Measurements from ENCODE around the gene NKAPD1.
"Not testable (repeated sequence)": the region's sequence is repeated elsewhere in the genome, so short reads cannot be mapped to it uniquely, and the experiment has no call there.

The NKAPD1 gene

DNA sequence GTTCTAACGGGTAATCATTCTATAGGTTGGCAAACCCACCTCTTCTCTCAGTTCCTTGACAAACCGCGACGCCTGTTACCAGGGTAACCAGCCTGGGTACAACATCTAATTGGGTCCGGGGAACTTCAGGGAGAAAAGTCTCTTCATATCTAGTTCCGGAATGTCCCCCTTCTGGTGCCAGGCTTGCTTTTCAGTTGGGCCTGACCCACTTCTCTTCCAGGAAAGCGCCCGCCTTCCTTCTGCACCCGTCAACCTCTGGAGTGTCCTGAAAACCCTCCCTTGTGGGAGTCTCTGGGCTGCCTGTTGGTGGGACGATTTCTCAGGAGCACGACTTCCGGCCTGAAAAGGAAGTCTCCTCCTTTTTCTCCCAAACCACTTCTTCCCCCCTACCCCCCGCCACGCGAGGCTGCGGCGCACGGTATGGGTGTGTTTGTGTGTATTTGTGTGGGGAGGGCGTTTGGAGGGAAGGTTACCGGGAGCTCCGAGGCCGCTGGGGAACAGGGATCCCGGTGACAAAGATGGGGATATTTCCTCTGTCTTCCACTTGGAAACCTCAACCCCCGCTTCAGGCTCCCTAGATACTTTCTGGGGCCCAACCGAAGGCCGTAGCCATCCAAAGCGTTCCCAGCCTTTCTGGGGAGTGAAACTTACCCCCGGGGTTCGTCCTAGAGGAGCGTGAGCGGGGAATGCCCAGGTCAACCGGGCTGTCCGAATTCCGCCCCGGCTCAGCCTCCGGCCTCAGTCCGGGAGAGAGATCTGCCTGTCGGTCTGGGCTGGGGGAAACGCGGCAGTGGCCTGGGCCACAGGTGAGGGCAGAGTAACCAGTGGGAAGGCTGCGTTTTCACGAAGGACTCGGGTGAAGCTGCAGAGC, at the start of gene NKAPD1, which contains the start of gene PIH1D2:
TSS of gene NKAPD1 (plus strand) at position 359 of the 871 bp plus-strand sequence. CDS start 1,276 bp downstream, outside the sequence.
TSS of gene PIH1D2 (minus strand) at position 77 of the 871 bp plus-strand sequence. CDS start 843 bp downstream, outside the sequence.
- peak; percentile 55 to 68 for DNase-seq (ENCODE audit: low read depth in 2 of 2)

- DNase-seq (ENCODE audit: low read depth in 2 of 2), result peak; percentile 77 to 80
Observed at GRCh38 chr11:112024773-112025678, 49.1 kb upstream of the NKAPD1 start, which contains the start of gene DLAT. TSS of gene DLAT (plus strand) at chr11:112025408. CDS start at chr11:112025473, 65 bp downstream.

DNA sequence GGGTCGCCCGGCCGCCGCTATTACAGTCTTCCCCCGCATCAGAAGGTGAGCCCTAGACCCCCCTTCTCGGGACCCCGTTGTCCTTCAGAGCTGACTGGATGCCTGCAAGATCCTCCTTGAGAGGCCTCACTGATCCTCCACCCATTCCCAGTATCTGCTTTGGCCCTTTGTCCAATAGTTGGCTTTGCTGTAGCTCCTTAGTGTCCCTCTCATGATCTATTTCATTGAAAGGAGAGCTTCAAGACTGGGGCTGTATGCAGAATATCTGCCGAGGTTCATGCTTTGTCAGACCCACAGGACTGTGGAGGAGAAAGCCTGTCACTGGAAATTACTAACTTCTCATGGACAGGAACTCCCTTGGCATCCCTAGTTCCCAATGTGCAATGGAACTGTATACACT, 48.4 kb upstream of the NKAPD1 start:
- DNase-seq (ENCODE audit: low read depth in 2 of 2), result no peak

DNA sequence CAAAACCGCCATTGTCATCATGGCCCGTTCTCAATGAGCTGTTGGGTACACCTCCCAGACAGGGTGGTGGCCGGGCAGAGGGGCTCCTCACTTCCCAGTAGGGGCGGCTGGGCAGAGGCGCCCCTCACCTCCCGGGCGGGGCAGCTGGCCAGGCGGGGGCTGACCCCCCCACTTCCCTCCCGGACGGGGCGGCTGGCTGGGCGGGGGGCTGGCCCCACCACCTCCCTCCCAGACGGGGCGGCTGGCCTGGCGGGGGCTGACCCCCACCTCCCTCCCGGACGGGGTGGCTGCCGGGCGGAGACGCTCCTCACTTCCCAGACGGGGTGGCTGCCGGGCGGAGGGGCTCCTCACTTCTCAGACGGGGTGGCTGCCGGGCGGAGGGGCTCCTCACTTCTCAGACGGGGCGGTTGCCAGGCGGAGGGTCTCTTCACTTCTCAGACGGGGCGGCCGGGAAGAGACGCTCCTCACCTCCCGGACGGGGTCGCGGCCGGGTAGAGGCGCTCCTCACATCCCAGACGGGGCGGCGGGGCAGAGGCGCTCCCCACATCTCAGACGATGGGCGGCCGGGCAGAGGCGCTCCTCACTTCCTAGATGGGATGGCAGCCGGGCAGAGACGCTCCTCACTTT, 47.2 kb upstream of the NKAPD1 start:
- DNase-seq (ENCODE audit: low read depth in 2 of 2), result not testable (repeated sequence)

DNA sequence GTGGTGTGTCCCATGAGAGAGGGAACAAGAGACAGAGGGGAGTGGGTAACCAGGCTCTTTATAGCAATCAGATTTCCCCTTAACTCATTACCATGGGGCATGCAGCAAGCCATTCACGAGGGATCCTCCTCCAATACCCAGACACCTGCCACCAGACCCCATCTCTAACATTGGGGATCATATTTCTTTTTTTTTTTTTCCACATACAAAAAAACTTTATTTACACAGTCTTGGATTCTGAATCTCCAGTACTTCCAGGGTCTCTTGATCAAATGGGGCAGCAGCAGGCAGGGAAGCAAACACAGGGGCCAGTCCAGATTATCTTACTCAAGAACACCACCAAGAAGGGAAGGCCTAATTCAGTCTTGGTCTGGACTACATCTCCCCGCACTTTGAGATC, 44.6 kb upstream of the NKAPD1 start:
- no peak for DNase-seq (ENCODE audit: low read depth in 2 of 2)

GRCh38 chr11:112033902-112034301, 40.2 kb upstream of the NKAPD1 start:
- no peak for DNase-seq (ENCODE audit: low read depth in 2 of 2)

- no peak for DNase-seq (ENCODE audit: low read depth in 2 of 2)
Observed at GRCh38 chr11:112037527-112037926, 36.6 kb upstream of the NKAPD1 start.

DNA sequence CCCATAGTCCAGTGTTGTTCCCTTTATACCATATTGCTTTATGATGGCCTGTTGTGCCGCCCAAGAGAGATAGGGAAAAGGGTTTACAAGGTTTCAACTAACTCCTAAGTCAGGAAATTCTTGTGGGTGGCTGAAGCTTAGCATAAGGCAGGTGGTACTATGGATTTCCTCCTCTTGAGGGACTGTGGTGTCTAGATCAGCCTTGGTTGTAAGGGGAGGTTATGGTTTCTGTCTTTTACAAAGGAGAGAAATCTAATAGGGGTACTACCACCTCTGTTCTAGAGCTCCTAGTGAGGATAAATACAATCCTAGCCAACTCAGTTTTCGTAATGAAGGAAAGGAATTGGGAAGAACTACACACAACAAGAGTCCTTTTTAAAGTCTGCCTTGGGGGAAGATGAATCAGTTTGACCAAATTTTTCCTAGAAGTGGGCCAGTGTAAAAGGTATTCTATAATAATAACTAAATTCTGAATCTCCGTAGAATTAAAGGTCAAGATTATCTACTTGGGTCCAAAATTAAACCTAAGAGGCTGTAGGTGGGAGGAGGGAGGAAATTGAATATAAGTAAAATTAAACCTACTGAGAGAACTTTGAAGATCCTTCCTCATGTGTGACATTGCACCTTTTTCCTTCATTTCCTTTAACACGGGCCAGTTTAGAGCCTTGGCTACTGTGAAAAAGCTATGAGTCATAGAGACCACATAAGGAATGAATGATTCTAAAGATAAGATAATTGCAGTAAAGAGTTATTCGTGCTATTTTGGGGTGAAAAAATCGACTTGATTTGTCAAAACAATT, 31.7 kb upstream of the NKAPD1 start:
- no peak for DNase-seq (ENCODE audit: low read depth in 2 of 2)

GRCh38 chr11:112042961-112043304, 31.2 kb upstream of the NKAPD1 start:
- no peak for DNase-seq (ENCODE audit: low read depth in 2 of 2)

DNA sequence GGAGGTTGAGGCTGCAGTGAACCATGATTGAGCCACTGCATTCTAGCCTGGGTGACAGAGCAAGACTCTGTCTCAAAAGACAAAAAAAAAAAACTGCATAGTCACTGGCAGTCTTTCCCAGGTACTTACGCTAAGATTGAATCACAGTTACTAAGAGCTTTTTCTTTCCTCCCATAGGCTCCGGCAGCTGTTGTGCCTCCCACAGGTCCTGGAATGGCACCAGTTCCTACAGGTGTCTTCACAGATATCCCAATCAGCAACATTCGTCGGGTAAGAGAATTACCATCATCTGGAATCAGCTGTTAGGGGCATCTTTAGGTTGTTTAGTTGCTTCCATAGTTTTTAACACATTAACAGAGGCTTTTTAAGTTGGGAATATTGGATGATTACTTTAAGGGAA, 29.1 kb upstream of the NKAPD1 start:
- no peak for DNase-seq (ENCODE audit: low read depth in 2 of 2)

GRCh38 chr11:112046647-112047046, 27.5 kb upstream of the NKAPD1 start:
- DNase-seq (ENCODE audit: low read depth in 2 of 2), result not testable (repeated sequence)

- not testable (repeated sequence) for DNase-seq (ENCODE audit: low read depth in 2 of 2)
Observed at GRCh38 chr11:112048256-112048655, 25.8 kb upstream of the NKAPD1 start.

DNA sequence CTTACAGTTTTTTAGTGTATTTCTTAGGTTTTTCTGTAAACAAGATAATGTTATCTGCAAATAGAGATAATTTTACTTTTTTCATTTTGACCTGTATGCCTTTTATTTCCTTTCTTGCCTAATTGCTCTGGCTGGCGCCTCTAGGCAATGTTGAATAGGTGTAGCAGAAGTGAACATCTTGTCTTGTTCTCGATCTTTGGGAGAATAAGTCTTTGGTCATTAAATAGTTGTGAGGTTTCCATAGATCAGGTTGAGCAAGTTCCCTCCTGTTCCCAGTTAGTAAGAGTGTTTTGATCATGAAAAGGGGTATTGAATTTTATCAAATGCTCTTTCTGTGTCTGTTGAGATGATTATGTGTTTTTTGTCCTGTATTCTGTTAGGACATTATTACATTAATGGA, 24.3 kb upstream of the NKAPD1 start:
- DNase-seq (ENCODE audit: low read depth in 2 of 2), result no peak

DNA sequence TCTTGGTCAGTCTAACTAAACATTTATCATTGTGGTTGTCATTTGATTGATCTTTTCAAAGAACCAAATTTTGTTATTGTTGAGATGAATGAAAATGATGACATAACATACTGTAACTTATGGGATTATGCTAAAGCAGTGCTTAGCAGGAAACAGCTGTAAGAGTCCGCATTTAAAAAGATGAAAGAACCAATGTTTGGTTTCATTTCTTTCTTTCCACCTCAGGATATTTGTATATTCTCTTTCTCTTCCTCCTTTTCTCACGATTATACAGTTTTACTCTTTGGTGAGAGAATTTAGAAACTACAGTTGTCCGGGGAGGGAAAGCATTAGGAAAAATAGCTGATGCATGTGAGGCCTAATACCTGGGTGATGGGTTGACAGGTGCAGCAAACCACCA, 23.4 kb upstream of the NKAPD1 start:
- DNase-seq (ENCODE audit: low read depth in 2 of 2), result no peak

DNA sequence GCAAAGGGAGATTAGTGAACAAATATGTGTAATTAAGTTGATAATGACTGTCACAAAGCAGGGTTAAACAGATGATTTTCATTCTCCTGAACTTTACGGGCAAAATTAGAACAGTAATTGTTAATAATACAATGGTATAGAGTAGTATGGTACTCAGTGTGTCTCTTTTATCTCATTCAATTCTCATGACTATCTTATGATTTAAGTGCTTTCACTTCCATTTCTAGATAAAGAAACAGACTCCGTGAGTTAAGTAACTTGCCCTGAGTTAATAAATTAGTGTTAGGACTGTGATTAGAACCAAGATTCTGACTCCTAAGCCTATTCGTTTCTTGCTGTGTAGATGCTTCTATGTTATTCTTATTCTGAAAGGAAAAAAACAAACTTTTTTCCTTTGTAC, 22.3 kb upstream of the NKAPD1 start:
- no peak for DNase-seq (ENCODE audit: low read depth in 2 of 2)

- DNase-seq (ENCODE audit: low read depth in 2 of 2), result no peak
Observed at GRCh38 chr11:112057170-112057569, 16.9 kb upstream of the NKAPD1 start.

GRCh38 chr11:112058103-112058502, 16.0 kb upstream of the NKAPD1 start:
- DNase-seq (ENCODE audit: low read depth in 2 of 2), result no peak

DNA sequence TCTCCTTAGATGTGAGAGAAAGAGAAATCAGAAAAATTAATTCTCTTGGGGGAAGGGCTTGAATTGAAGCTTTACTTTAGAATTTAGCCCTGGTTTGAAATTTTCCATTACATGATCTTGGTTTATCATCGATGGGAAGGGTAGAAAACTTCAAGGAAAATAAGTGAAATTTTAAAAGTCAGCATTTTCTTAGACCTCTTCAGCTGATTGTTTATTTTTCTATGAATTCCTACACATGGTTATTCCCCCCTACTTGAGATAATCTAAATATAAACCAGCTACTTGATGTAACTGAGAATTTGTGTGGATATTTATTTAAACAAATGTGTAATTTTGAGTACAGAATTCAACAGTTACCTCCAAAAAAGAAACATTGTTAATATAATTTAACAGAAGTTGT, 11.2 kb upstream of the NKAPD1 start:
- no peak for DNase-seq (ENCODE audit: low read depth in 2 of 2)

GRCh38 chr11:112082729-112083128, 8.6 kb downstream of the NKAPD1 start:
- DNase-seq (ENCODE audit: low read depth in 2 of 2), result peak in 1 of 2 donors; percentile 9

DNA sequence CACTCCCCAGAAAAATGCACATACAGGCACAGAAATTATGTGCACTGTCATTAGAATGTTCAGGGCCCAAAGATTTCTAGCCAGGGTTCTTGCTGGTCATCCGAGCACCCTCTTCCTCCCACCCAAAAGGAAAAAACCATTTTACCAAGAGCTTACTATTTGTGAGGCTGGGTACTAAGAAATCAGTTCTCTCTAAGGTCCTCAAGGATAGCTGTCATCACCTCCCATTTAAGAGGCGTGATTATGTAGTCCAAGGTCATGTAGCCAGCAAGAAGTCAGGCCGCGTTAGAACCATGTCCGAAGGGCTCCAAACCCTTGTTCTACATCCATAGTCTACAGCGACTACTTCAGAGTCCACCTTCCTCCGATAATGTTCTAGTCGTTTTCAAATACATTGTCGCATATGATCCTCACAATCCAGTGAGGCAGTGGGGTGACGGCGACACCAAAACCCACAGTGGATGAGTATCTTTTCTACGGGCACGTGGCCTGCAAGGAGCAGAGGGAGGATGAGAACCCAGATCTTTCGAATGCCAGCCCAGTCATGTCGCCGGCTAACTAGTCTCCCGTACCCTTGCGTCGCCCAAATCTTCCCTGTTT, 11.8 kb downstream of the NKAPD1 start:
- peak in 1 of 2 donors; percentile 23 for DNase-seq (ENCODE audit: low read depth in 2 of 2)
